IMR-90 (cell line): Measurements from ENCODE around the gene DYRK1B. TPM values are rescaled to one million over a fixed set of nuclear protein-coding genes. Genes with fewer than 3 reads are reported as not detected.

Experiments used
- ATAC-seq: fragments of 200-7000 bp; cut with Tn5 transposase; 2 replicates; pipeline ENCODE4 v1.9.1; 2020; ENCODE audit warnings: low read depth, mild to moderate bottlenecking, moderate library complexity
- BruUV-seq: library from RNA; stranded (reverse); fragments of 400-500 nt; replicated peaks from 2 replicates; lab custom pipeline; 2021; lab: Mats Ljungman, UMichigan
- CTCF ChIA-PET: fragments of 300-600 bp; formaldehyde crosslinking; extraction: SDS; loops from one replicate; lab custom pipeline; 2021; ENCODE audit warnings: antibody characterized with exemption; lab: Yijun Ruan, JAX
- POLR2A ChIA-PET: fragments of 300-600 bp; sonication (Branson Sonifier 250); formaldehyde crosslinking; loops from one replicate; lab custom pipeline; 2022; ENCODE audit warnings: antibody characterized with exemption; ENCODE audit not compliant: unreplicated experiment; lab: Charles Lee
- DNase-seq: peaks from one replicate; pipeline ENCODE4 v3.0.0; 2013
- H2AFZ ChIP-seq: replicated peaks from 2 replicates; pipeline ENCODE3; 2013; ENCODE audit warnings: low read length, mild to moderate bottlenecking; ENCODE audit not compliant: poor library complexity
- H2AK5ac ChIP-seq: 2 replicates; pipeline ENCODE4 v1.6.1; 2013; ENCODE audit warnings: low read depth, low read length, inconsistent platforms
- H2AK9ac ChIP-seq: replicated peaks from 2 replicates; pipeline ENCODE3; 2013; ENCODE audit warnings: mild to moderate bottlenecking, low read depth, low read length, moderate library complexity; ENCODE audit not compliant: poor library complexity
- H2BK120ac ChIP-seq: 2 replicates; pipeline ENCODE4 v1.6.1; 2013; ENCODE audit warnings: low read depth, low read length, inconsistent platforms
- H2BK15ac ChIP-seq: 3 replicates; pipeline ENCODE4 v1.6.1; 2013; ENCODE audit warnings: low read depth, low read length, inconsistent platforms
- H2BK20ac ChIP-seq: 2 replicates; pipeline ENCODE4 v1.6.1; 2013; ENCODE audit warnings: low read depth, mild to moderate bottlenecking, inconsistent platforms, low read length, moderate library complexity
- H2BK5ac ChIP-seq: 2 replicates; pipeline ENCODE4 v1.6.1; 2013; ENCODE audit warnings: mild to moderate bottlenecking, low read depth, low read length, inconsistent platforms; ENCODE audit not compliant: poor library complexity, severe bottlenecking
- H3K14ac ChIP-seq: replicated peaks from 2 replicates; pipeline ENCODE4 v1.6.1; 2013; ENCODE audit warnings: low read depth, low read length, inconsistent platforms
- H3K18ac ChIP-seq: 2 replicates; pipeline ENCODE4 v1.6.1; 2013; ENCODE audit warnings: low read depth, low read length, control low read depth
- H3K23ac ChIP-seq: 2 replicates; pipeline ENCODE4 v1.6.1; 2013; ENCODE audit warnings: low read depth, low read length, inconsistent platforms
- H3K27ac ChIP-seq: 2 replicates; pipeline ENCODE4 v1.5.1; 2013; ENCODE audit warnings: mild to moderate bottlenecking, control low read depth, low read length; ENCODE audit not compliant: insufficient read depth
- H3K27me3 ChIP-seq: 2 replicates; pipeline ENCODE4 v1.6.1; 2013; ENCODE audit warnings: low read length; ENCODE audit not compliant: control insufficient read depth, insufficient read depth
- H3K36me3 ChIP-seq: 2 replicates; pipeline ENCODE4 v1.6.1; 2013; ENCODE audit warnings: low read length, mixed read lengths; ENCODE audit not compliant: control insufficient read depth, insufficient read depth
- H3K4ac ChIP-seq: 2 replicates; pipeline ENCODE4 v1.6.1; 2013; ENCODE audit warnings: low read depth, low read length, inconsistent platforms
- H3K4me1 ChIP-seq: 2 replicates; pipeline ENCODE4 v1.6.1; 2013; ENCODE audit warnings: low read length, mixed read lengths; ENCODE audit not compliant: control insufficient read depth, insufficient read depth
- H3K4me2 ChIP-seq: 2 replicates; pipeline ENCODE4 v1.6.1; 2013; ENCODE audit warnings: low read depth, mild to moderate bottlenecking, control low read depth, low read length, moderate library complexity
- H3K4me3 ChIP-seq: 2 replicates; pipeline ENCODE4 v1.5.1; 2013; ENCODE audit warnings: low read depth, mild to moderate bottlenecking, control low read depth, low read length, moderate library complexity; ENCODE audit not compliant: insufficient read depth
- H3K56ac ChIP-seq: 2 replicates; pipeline ENCODE4 v1.6.1; 2013; ENCODE audit warnings: low read length, inconsistent platforms; ENCODE audit not compliant: insufficient read depth; ENCODE audit errors: extremely low read depth
- H3K79me1 ChIP-seq, 2 experiments: 2 replicates each; pipeline ENCODE4 v1.6.1; 2013; ENCODE audit warnings: low read length in 2 of 2, inconsistent platforms in 1 of 2, low read depth in 1 of 2
- H3K9ac ChIP-seq: 2 replicates; pipeline ENCODE4 v1.6.1; 2013; ENCODE audit warnings: low read depth, low read length, control low read depth
- H3K9me1 ChIP-seq: 2 replicates; pipeline ENCODE4 v1.6.1; 2013; ENCODE audit warnings: low read length, inconsistent platforms; ENCODE audit not compliant: insufficient read depth
- H3K9me3 ChIP-seq: 2 replicates; pipeline ENCODE4 v1.6.1; 2013; ENCODE audit warnings: low read length; ENCODE audit not compliant: control insufficient read depth, insufficient read depth
- H4K20me1 ChIP-seq: 2 replicates; pipeline ENCODE4 v1.6.1; 2013; ENCODE audit warnings: low read length, inconsistent platforms; ENCODE audit not compliant: insufficient read depth
- H4K5ac ChIP-seq: 2 replicates; pipeline ENCODE4 v1.6.1; 2013; ENCODE audit warnings: mild to moderate bottlenecking, low read depth, low read length, control low read depth
- H4K8ac ChIP-seq, 2 experiments: 2 replicates each; pipeline ENCODE4 v1.6.1; 2013; ENCODE audit warnings: low read depth in 2 of 2, low read length in 2 of 2, control low read depth in 1 of 2, inconsistent platforms in 1 of 2
- H4K91ac ChIP-seq: 2 replicates; pipeline ENCODE4 v1.6.1; 2013; ENCODE audit warnings: low read depth, low read length, inconsistent platforms; ENCODE audit not compliant: insufficient read depth
- BHLHE40 ChIP-seq: fragments of 150-350 bp; IDR thresholded peaks from 2 replicates; pipeline ENCODE4 v1.6.1; 2016; ENCODE audit warnings: mild to moderate bottlenecking, low read depth, low read length
- CEBPB ChIP-seq: IDR thresholded peaks from 2 replicates; pipeline ENCODE4 v1.6.1; 2012; ENCODE audit warnings: low read depth, low read length, improper control_type of control experiment
- CHD1 ChIP-seq: IDR thresholded peaks from 2 replicates; pipeline ENCODE4 v1.6.1; 2012; ENCODE audit warnings: low read depth, low read length, improper control_type of control experiment
- FOS ChIP-seq: fragments of 150-350 bp; IDR thresholded peaks from 2 replicates; pipeline ENCODE4 v1.6.1; 2016; ENCODE audit warnings: low read depth, low read length
- MAFK ChIP-seq: IDR thresholded peaks from 2 replicates; pipeline ENCODE4 v1.6.1; 2012; ENCODE audit warnings: low read depth, low read length, improper control_type of control experiment
- MAZ ChIP-seq: IDR thresholded peaks from 2 replicates; pipeline ENCODE4 v1.6.1; 2012; ENCODE audit warnings: low read depth, mild to moderate bottlenecking, low read length, improper control_type of control experiment, moderate library complexity, borderline replicate concordance
- MXI1 ChIP-seq: IDR thresholded peaks from 2 replicates; pipeline ENCODE4 v1.6.1; 2012; ENCODE audit warnings: low read depth, mild to moderate bottlenecking, low read length, moderate library complexity, borderline replicate concordance
- NFE2L2 ChIP-seq: fragments of 150-350 bp; IDR thresholded peaks from 2 replicates; pipeline ENCODE4 v1.6.1; 2016; ENCODE audit warnings: low read depth, mild to moderate bottlenecking, low read length
- POLR2A ChIP-seq: IDR thresholded peaks from 2 replicates; pipeline ENCODE4 v1.6.1; 2012; ENCODE audit warnings: mild to moderate bottlenecking, low read depth, low read length
- RAD21 ChIP-seq: IDR thresholded peaks from 2 replicates; pipeline ENCODE4 v1.6.1; 2012; ENCODE audit warnings: low read length, improper control_type of control experiment
- RCOR1 ChIP-seq: IDR thresholded peaks from 2 replicates; pipeline ENCODE4 v1.6.1; 2012; ENCODE audit warnings: mild to moderate bottlenecking, low read length, improper control_type of control experiment; ENCODE audit not compliant: insufficient replicate concordance
- RFX5 ChIP-seq: IDR thresholded peaks from 2 replicates; pipeline ENCODE4 v1.8.0; 2012; ENCODE audit warnings: low read depth, mild to moderate bottlenecking, low read length, moderate library complexity
- SMC3 ChIP-seq: fragments of 150-350 bp; IDR thresholded peaks from 2 replicates; pipeline ENCODE4 v1.6.1; 2016; ENCODE audit warnings: low read depth, mild to moderate bottlenecking, antibody characterized with exemption, low read length, moderate library complexity
- WGBS, 2 experiments: methylation state at CpG; one replicate each; pipeline versions ENCODE4 v1.1.5 to v1.1.7; 2013; ENCODE audit warnings: missing lambda C conversion rate in 2 of 2; ENCODE audit not compliant: insufficient read length in 1 of 2; ENCODE audit errors: extremely low coverage in 2 of 2; 5-methylcytosine and 5-hydroxymethylcytosine counted together
- dilution Hi-C: fragments of 300-500 bp; cut with HindIII; formaldehyde crosslinking; loops from one replicate; pipeline ENCODE4 v1.14.3; 2018; ENCODE audit warnings: low sequenced_read_pairs; ENCODE audit not compliant: unreplicated experiment
- in situ Hi-C: fragments of 300-500 bp; cut with MboI; formaldehyde crosslinking; loops from 3 replicates; pipeline ENCODE4 v1.14.3; 2019; ENCODE audit warnings: low sequenced_read_pairs, inconsistent platforms, mixed read lengths
- intact Hi-C: fragments of 100-400 bp; cut with micrococcal nuclease; formaldehyde crosslinking; loops from 2 replicates; pipeline ENCODE4 v1.10.0; 2022
- polyA plus RNA-seq, 3 experiments: library from polyadenylated mRNA; depleted of rRNA; stranded (reverse); fragments of >200 nt; gene quantifications; 2 replicates each; pipeline ENCODE4 v1.2.3, GENCODE V29; 2012; ENCODE audit warnings: low replicate concordance in 1 of 3
- total RNA-seq: library from RNA; depleted of rRNA; stranded (reverse); fragments of >200 nt; gene quantifications from 2 replicates; pipeline ENCODE4 v1.2.3, GENCODE V29; 2012
- TF ChIP-seq, protein P1 (sequence below): conservative IDR thresholded peaks from 2 replicates; pipeline ENCODE4 v1.5.1; 2012; ENCODE audit warnings: mild to moderate bottlenecking, low read depth, low read length, improper control_type of control experiment
- TF ChIP-seq, protein P2 (sequence below): fragments of 150-350 bp; IDR thresholded peaks from 2 replicates; pipeline ENCODE4 v1.6.1; 2016; ENCODE audit warnings: low read depth, mild to moderate bottlenecking, low read length, moderate library complexity, borderline replicate concordance
- TF ChIP-seq, protein P3 (sequence below): fragments of 150-350 bp; IDR thresholded peaks from 2 replicates; pipeline ENCODE4 v1.6.1; 2017; ENCODE audit warnings: mild to moderate bottlenecking, antibody characterized with exemption, low read length, low read depth

DYRK1B gene
- total and polyA plus RNA-seq, 2 of the 4 experiments (the other 2 are of a cell fraction), result 2.7 to 11.4 TPM

DNA sequence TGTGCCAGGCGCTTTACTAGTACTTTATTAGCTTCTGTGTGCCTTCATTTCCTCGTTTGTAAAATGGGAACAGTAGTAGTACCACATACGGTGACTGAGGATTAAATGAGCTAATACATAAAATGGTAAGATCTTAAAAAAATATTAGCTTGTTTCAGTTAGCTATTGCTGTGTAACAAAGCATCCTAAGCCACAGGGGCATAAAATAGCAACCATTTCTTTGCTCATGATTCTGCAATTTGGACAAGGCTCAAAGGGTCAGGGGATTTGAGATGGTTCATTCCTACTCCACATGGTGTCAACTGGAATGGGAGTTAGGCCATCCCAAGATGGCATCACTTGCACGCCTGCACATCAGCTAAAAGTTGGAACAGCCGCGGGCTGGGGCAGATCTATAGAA lies 13.3 kb downstream of the DYRK1B start:
- no peak overlapping the region for H4K5ac ChIP-seq
- H2AFZ ChIP-seq, result no peak overlapping the region
- H3K9me1 ChIP-seq, result peaks cover 8% of the 10 kb centered on the region; the same call in 1 of the 2 replicates
- CTCF ChIA-PET, result interaction anchor here (0.9 kb wide), 1 partner anchor 28 kb away, joined by 3 read pairs; no protein-coding TSS in a partner anchor
- H3K14ac ChIP-seq, result no peak overlapping the region
- no peak overlapping the region for H3K4me3 ChIP-seq
- intact Hi-C loops, result loop anchor here (5.0 kb wide), 1 partner anchor 278 kb away; the partner anchor contains the start of gene EID2
- H3K27me3 ChIP-seq, result no peaks in the 10 kb centered on the region
- H4K20me1 ChIP-seq, result no peaks in the 10 kb centered on the region; the same call in 1 of the 2 replicates
- H4K91ac ChIP-seq, result no peak overlapping the region
- no TSS peak for BruUV-seq
- dilution Hi-C loops, result no loop called here
- ATAC-seq (no peak), DNase-seq (no peak)
- peaks cover 5% of the 10 kb centered on the region for H3K4me1 ChIP-seq
- H3K23ac ChIP-seq, result no peak overlapping the region
- H3K9ac ChIP-seq, result no peak overlapping the region
- TF ChIP-seq NFE2L2 (no peak), MXI1 (no peak), CHD1 (no peak), MAFK (no peak), BHLHE40 (no peak), FOS (no peak), RFX5 (no peak), MAZ (no peak), RAD21 (no peak), POLR2A (no peak), SMC3 (no peak), RCOR1 (no peak), CEBPB (no peak)
- TF ChIP-seq, protein P1, sequence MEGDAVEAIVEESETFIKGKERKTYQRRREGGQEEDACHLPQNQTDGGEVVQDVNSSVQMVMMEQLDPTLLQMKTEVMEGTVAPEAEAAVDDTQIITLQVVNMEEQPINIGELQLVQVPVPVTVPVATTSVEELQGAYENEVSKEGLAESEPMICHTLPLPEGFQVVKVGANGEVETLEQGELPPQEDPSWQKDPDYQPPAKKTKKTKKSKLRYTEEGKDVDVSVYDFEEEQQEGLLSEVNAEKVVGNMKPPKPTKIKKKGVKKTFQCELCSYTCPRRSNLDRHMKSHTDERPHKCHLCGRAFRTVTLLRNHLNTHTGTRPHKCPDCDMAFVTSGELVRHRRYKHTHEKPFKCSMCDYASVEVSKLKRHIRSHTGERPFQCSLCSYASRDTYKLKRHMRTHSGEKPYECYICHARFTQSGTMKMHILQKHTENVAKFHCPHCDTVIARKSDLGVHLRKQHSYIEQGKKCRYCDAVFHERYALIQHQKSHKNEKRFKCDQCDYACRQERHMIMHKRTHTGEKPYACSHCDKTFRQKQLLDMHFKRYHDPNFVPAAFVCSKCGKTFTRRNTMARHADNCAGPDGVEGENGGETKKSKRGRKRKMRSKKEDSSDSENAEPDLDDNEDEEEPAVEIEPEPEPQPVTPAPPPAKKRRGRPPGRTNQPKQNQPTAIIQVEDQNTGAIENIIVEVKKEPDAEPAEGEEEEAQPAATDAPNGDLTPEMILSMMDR, result no peak
- TF ChIP-seq, protein P2, sequence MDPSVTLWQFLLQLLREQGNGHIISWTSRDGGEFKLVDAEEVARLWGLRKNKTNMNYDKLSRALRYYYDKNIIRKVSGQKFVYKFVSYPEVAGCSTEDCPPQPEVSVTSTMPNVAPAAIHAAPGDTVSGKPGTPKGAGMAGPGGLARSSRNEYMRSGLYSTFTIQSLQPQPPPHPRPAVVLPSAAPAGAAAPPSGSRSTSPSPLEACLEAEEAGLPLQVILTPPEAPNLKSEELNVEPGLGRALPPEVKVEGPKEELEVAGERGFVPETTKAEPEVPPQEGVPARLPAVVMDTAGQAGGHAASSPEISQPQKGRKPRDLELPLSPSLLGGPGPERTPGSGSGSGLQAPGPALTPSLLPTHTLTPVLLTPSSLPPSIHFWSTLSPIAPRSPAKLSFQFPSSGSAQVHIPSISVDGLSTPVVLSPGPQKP, result no peak
- TF ChIP-seq, protein P3, sequence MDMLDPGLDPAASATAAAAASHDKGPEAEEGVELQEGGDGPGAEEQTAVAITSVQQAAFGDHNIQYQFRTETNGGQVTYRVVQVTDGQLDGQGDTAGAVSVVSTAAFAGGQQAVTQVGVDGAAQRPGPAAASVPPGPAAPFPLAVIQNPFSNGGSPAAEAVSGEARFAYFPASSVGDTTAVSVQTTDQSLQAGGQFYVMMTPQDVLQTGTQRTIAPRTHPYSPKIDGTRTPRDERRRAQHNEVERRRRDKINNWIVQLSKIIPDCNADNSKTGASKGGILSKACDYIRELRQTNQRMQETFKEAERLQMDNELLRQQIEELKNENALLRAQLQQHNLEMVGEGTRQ, result no peak
- WGBS, 2 experiments, result no CpG with 5 or more reads among the region's 6 CpGs
- H2BK120ac ChIP-seq, result no peak overlapping the region
- no peak overlapping the region for H3K56ac ChIP-seq
- H2AK5ac ChIP-seq, result no peak overlapping the region
- no peak overlapping the region for H4K8ac ChIP-seq
- POLR2A ChIA-PET, result no interaction called here
- H3K27ac ChIP-seq, result no peak overlapping the region
- H3K4ac ChIP-seq, result no peak overlapping the region
- H3K4me2 ChIP-seq, result no peak overlapping the region
- peaks cover 8 to 16% of the 10 kb centered on the region in 2 experiments for H3K79me1 ChIP-seq
- in situ Hi-C loops, result no loop called here
- H2AK9ac ChIP-seq, result no peak overlapping the region
- no peak overlapping the region for H2BK5ac ChIP-seq
- H3K9me3 ChIP-seq, result no peaks in the 10 kb centered on the region
- H3K18ac ChIP-seq, result no peak overlapping the region
- H2BK20ac ChIP-seq, result no peak overlapping the region
- H2BK15ac ChIP-seq, result no peak overlapping the region
- no peaks in the 10 kb centered on the region; the same call in 1 of the 2 replicates for H3K36me3 ChIP-seq
